ENCODE data around the gene SLC11A2. TPM values are rescaled to one million over a fixed set of nuclear protein-coding genes. Genes with fewer than 3 reads are reported as not detected.
"Not testable (repeated sequence)": the region's sequence is repeated elsewhere in the genome, so short reads cannot be mapped to it uniquely, and the experiment has no call there.

The SLC11A2 gene
- total RNA-seq, 1 donor from 2014 or later, result 37.1 TPM

- no peak for DNase-seq (ENCODE audit: low read depth in 2 of 2)
Observed at GRCh38 chr12:50949801-50950302, 76.3 kb downstream of the SLC11A2 start.

- DNase-seq (ENCODE audit: low read depth in 2 of 2), result no peak
Observed at GRCh38 chr12:50948798-50949197, 77.4 kb downstream of the SLC11A2 start.

GRCh38 chr12:50947933-50948626, 78.1 kb downstream of the SLC11A2 start:
- DNase-seq (ENCODE audit: low read depth in 2 of 2), result no peak

- no peak for DNase-seq (ENCODE audit: low read depth in 2 of 2)
Observed at GRCh38 chr12:50937653-50938052, 88.5 kb downstream of the SLC11A2 start.

- DNase-seq (ENCODE audit: low read depth in 2 of 2), result no peak
Observed at GRCh38 chr12:50936821-50937530, 89.2 kb downstream of the SLC11A2 start.

- DNase-seq (ENCODE audit: low read depth in 2 of 2), result no peak
Observed at GRCh38 chr12:50934981-50935807, 91.0 kb downstream of the SLC11A2 start.

GRCh38 chr12:50934371-50934851, 91.8 kb downstream of the SLC11A2 start:
- peak in 1 of 2 donors; percentile 12 for DNase-seq (ENCODE audit: low read depth in 2 of 2)

- DNase-seq (ENCODE audit: low read depth in 2 of 2), result no peak
Observed at GRCh38 chr12:50933459-50934124, 92.6 kb downstream of the SLC11A2 start.

GRCh38 chr12:50932787-50933280, 93.3 kb downstream of the SLC11A2 start:
- no peak for DNase-seq (ENCODE audit: low read depth in 2 of 2)

- DNase-seq (ENCODE audit: low read depth in 2 of 2), result not testable (repeated sequence)
Observed at GRCh38 chr12:50930477-50930876, 95.7 kb downstream of the SLC11A2 start.

- DNase-seq (ENCODE audit: low read depth in 2 of 2), result no peak
Observed at GRCh38 chr12:50929831-50930230, 96.4 kb downstream of the SLC11A2 start.

Other genes starting within 250 kb of the SLC11A2 start
- not detected in 2 replicates for gene TMPRSS12, start 183.5 kb downstream of the SLC11A2 start, total RNA-seq
- not detected in 2 replicates for gene HIGD1C, start 73.8 kb downstream of the SLC11A2 start, total RNA-seq
- 22.3 and 40.0 TPM in 2 replicates for gene LETMD1, start 21.9 kb upstream of the SLC11A2 start, total RNA-seq
- gene CSRNP2, start 57.2 kb upstream of the SLC11A2 start, total RNA-seq, result 11.3 and 19.3 TPM in 2 replicates
- gene TFCP2, start 146.8 kb upstream of the SLC11A2 start, total RNA-seq, result 9.2 and 13.9 TPM in 2 replicates
- gene POU6F1, start 191.7 kb upstream of the SLC11A2 start, total RNA-seq, result 1.3 and 3.0 TPM in 2 replicates
- gene DAZAP2, start 212.4 kb upstream of the SLC11A2 start, total RNA-seq, result 71.4 and 155 TPM in 2 replicates
- 15.1 and 19.1 TPM in 2 replicates for gene SMAGP, start 244.0 kb upstream of the SLC11A2 start, total RNA-seq